Measurements from ENCODE around the gene GMDS.

GMDS gene

DNA sequence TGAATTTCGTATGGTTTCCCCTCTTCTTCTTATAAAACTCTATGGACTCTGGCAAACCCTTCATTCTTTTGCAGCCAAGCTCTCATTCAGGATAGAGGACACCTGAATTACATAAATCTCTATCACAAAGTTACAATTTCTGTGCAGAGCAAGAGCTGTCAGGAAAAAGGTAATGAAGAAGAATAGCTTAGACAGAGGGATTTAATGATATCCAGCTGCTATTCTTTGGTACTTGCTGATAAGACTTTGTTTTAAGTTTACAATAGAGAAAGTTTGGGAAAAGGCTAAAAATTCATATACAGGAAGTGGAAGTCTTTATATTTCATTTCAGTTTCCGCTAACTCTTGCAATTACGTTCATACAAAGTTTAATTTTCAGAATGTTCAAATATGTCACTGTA, 408.7 kb downstream of the GMDS start:
- Histone ChIP-seq H3K4me3 (ENCODE audit: insufficient read depth, low read depth, low read length, poor library complexity, severe bottlenecking) (no peak overlapping the region), H3K27me3 (replicated peaks; ENCODE audit: control insufficient read depth, insufficient read depth, low read length, poor library complexity, severe bottlenecking) (no peaks in the 10 kb centered on the region), H3K9me3 (ENCODE audit: control insufficient read depth, low read length) (no peaks in the 10 kb centered on the region), H3K36me3 (ENCODE audit: control insufficient read depth, insufficient read depth, low read length) (no peaks in the 10 kb centered on the region), H3K27ac (ENCODE audit: insufficient read depth, low read length, poor library complexity, severe bottlenecking) (no peak overlapping the region), H3K4me1 (ENCODE audit: control insufficient read depth, insufficient read depth, low read length, poor library complexity, severe bottlenecking) (no peaks in the 10 kb centered on the region)
- no peak for DNase-seq

DNA sequence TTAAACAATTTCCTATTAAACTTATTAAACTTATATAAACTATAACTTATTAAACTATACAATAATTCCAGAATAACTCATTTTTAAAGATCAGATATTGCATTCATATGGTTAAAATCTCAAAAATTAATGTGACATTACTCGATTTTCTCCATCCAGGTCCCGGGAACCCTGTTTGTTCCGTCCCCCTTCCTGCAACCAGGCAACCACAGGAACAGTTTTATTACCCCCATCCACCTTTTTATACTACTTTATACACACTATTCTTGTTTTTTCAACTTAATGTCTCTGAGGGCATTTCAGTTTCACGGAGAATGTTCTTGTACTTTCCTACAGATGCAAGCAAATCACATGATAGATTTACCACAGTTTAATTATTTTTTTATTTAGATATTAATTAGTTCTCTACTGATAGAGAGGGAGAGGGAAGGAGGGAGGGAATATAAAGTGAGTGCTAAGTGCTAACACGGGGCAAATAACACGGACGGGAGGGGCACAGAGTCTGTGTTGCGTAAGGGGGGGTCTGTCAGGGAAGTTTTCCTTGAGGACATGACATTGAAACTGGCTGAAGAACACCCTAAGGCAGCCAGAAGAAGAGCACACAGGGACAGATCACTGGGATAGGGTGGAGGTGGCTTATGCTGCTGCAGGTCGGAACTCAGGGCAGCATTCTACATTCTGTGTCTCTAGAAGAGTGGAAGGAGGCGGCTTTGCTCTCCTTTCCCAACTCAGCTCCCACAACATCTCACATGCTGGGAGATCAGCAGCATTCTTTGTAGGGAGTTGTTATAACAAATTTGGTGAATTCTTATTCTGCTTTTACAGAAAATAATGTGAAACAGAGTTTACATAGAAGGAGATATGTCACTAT, 410.5 kb downstream of the GMDS start:
- Histone ChIP-seq H3K27me3 (replicated peaks; ENCODE audit: control insufficient read depth, insufficient read depth, low read length, poor library complexity, severe bottlenecking) (no peaks in the 10 kb centered on the region), H3K36me3 (ENCODE audit: control insufficient read depth, insufficient read depth, low read length) (no peaks in the 10 kb centered on the region), H3K27ac (ENCODE audit: insufficient read depth, low read length, poor library complexity, severe bottlenecking) (no peak overlapping the region), H3K4me3 (ENCODE audit: insufficient read depth, low read depth, low read length, poor library complexity, severe bottlenecking) (no peak overlapping the region), H3K9me3 (ENCODE audit: control insufficient read depth, low read length) (no peaks in the 10 kb centered on the region), H3K4me1 (ENCODE audit: control insufficient read depth, insufficient read depth, low read length, poor library complexity, severe bottlenecking) (no peaks in the 10 kb centered on the region)
- no peak for DNase-seq

GRCh38 chr6:1834207-1834606, 411.2 kb downstream of the GMDS start:
- Histone ChIP-seq H3K4me3 (ENCODE audit: insufficient read depth, low read depth, low read length, poor library complexity, severe bottlenecking) (no peak overlapping the region), H3K27ac (ENCODE audit: insufficient read depth, low read length, poor library complexity, severe bottlenecking) (no peak overlapping the region), H3K27me3 (replicated peaks; ENCODE audit: control insufficient read depth, insufficient read depth, low read length, poor library complexity, severe bottlenecking) (no peaks in the 10 kb centered on the region), H3K36me3 (ENCODE audit: control insufficient read depth, insufficient read depth, low read length) (no peaks in the 10 kb centered on the region), H3K4me1 (ENCODE audit: control insufficient read depth, insufficient read depth, low read length, poor library complexity, severe bottlenecking) (no peaks in the 10 kb centered on the region), H3K9me3 (ENCODE audit: control insufficient read depth, low read length) (no peaks in the 10 kb centered on the region)
- no peak for DNase-seq

DNA sequence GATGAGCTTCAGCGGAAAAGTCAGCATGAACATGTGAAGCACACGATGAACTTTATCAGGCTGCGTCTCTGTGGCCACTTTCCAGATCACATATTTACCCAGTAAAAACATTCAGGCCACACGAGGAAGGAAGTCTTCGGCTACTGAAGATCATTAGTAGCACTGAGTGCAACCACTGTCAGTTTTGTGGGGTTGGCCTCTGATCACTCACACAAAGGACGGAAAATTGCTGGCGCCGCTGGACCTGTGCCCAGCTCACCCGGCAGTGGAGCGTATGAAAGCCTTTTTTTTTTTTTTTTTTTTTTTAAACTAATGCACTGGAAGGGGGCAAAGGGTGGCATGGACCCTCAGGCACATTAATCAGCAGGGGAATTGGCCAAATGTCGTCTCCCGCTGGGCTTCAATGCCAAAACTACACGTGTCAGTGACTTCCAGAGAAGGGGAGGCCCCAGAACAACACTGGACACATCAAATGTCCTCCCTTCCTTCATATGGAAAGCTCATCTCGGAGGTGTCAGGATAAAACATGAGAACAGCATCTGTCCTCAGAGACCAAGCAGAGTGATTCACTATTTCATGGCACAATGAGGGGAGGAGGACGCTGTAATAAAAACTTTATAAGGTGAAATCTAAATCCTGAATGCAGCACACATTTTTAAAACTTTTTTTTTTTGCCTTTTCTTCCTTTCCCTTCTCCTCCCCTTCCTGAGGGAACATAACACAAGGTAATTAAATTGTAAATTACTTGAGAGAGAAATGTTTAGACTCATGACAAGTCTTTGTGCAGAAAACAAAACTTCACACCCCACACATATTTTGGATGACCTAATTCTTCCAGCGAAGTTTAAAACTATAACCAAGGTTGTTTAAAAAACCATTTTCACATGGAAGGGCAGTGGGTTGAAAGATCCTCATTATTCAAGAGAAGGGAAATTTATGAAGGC, 412.3 kb downstream of the GMDS start:
- Histone ChIP-seq H3K4me3 (ENCODE audit: insufficient read depth, low read depth, low read length, poor library complexity, severe bottlenecking) (no peak overlapping the region), H3K27ac (ENCODE audit: insufficient read depth, low read length, poor library complexity, severe bottlenecking) (no peak overlapping the region), H3K36me3 (ENCODE audit: control insufficient read depth, insufficient read depth, low read length) (no peaks in the 10 kb centered on the region), H3K27me3 (replicated peaks; ENCODE audit: control insufficient read depth, insufficient read depth, low read length, poor library complexity, severe bottlenecking) (no peaks in the 10 kb centered on the region), H3K9me3 (ENCODE audit: control insufficient read depth, low read length) (peaks cover 6% of the 10 kb centered on the region), H3K4me1 (ENCODE audit: control insufficient read depth, insufficient read depth, low read length, poor library complexity, severe bottlenecking) (no peaks in the 10 kb centered on the region)
- no peak for DNase-seq

GRCh38 chr6:1832358-1832757, 413.0 kb downstream of the GMDS start:
- DNase-seq, result no peak
- Histone ChIP-seq H3K4me3 (ENCODE audit: insufficient read depth, low read depth, low read length, poor library complexity, severe bottlenecking) (no peak overlapping the region), H3K27ac (ENCODE audit: insufficient read depth, low read length, poor library complexity, severe bottlenecking) (no peak overlapping the region), H3K4me1 (ENCODE audit: control insufficient read depth, insufficient read depth, low read length, poor library complexity, severe bottlenecking) (no peaks in the 10 kb centered on the region), H3K27me3 (replicated peaks; ENCODE audit: control insufficient read depth, insufficient read depth, low read length, poor library complexity, severe bottlenecking) (no peaks in the 10 kb centered on the region), H3K9me3 (ENCODE audit: control insufficient read depth, low read length) (peaks cover 8% of the 10 kb centered on the region), H3K36me3 (ENCODE audit: control insufficient read depth, insufficient read depth, low read length) (no peaks in the 10 kb centered on the region)

DNA sequence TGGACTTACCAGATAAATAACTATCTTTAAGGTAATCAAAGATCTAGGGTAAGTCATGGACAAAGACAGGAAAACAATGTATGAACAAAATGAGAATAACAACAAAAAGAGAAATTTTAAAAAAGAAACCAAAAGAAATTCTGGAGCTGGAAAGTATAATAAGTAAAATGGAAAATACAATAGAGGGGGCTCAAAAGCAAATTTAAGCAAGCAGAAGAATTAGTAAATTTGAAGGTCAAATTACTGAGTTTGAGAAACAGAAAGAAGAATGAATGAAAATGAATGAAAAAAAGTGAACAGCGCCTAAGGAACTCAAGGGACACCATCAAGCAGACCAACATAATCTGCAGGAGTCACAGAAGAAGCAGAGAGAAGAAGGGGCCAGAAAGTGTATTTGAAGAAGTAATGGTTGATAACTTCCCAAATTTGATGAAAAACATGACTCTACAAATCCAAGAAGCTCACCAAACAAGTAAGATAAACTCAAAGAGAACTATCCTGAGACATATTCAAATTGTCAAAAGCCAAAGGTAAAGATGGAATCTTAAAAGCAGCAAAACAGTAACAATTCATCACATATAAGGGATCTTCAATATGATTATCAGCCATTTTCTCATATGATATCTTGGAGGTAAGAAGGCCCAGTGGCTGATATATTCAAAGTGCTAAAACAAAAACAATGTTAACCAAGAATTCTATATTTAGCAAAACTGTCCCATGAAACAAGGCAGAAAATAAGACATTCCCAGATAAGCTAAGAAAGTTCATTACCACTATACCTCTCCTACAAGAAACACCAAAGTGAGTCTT, 417.2 kb downstream of the GMDS start:
- Histone ChIP-seq H3K36me3 (ENCODE audit: control insufficient read depth, insufficient read depth, low read length) (no peaks in the 10 kb centered on the region), H3K4me1 (ENCODE audit: control insufficient read depth, insufficient read depth, low read length, poor library complexity, severe bottlenecking) (no peaks in the 10 kb centered on the region), H3K27me3 (replicated peaks; ENCODE audit: control insufficient read depth, insufficient read depth, low read length, poor library complexity, severe bottlenecking) (no peaks in the 10 kb centered on the region), H3K27ac (ENCODE audit: insufficient read depth, low read length, poor library complexity, severe bottlenecking) (no peak overlapping the region), H3K9me3 (ENCODE audit: control insufficient read depth, low read length) (peaks cover 8% of the 10 kb centered on the region), H3K4me3 (ENCODE audit: insufficient read depth, low read depth, low read length, poor library complexity, severe bottlenecking) (no peak overlapping the region)
- no peak for DNase-seq

DNA sequence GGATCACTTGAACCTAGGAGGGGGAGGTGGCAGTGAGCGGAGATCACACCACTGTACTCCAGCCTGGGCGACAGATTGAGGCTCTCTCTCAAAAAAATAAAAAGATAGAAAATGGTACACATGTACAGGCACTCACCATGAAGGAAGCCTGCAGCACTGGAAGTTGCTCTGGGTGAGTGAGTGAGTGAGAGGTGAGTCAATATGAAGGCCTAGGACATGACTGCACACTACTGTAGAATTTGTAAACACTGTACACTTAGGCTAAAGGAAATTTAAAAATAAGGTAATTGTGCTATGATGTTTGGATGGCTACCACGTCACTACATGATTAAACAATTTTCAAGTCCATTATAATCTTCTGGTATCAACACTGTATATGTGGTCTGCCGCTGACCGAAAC, 419.5 kb downstream of the GMDS start:
- DNase-seq, result no peak
- H3K9me3 ChIP-seq (ENCODE audit: control insufficient read depth, low read length), result peaks cover 8% of the 10 kb centered on the region
- no peak overlapping the region for H3K27ac ChIP-seq (ENCODE audit: insufficient read depth, low read length, poor library complexity, severe bottlenecking)
- H3K4me1 ChIP-seq (ENCODE audit: control insufficient read depth, insufficient read depth, low read length, poor library complexity, severe bottlenecking), result no peaks in the 10 kb centered on the region
- no peaks in the 10 kb centered on the region for H3K27me3 ChIP-seq (replicated peaks; ENCODE audit: control insufficient read depth, insufficient read depth, low read length, poor library complexity, severe bottlenecking)
- no peaks in the 10 kb centered on the region for H3K36me3 ChIP-seq (ENCODE audit: control insufficient read depth, insufficient read depth, low read length)
- no peak overlapping the region for H3K4me3 ChIP-seq (ENCODE audit: insufficient read depth, low read depth, low read length, poor library complexity, severe bottlenecking)

DNA sequence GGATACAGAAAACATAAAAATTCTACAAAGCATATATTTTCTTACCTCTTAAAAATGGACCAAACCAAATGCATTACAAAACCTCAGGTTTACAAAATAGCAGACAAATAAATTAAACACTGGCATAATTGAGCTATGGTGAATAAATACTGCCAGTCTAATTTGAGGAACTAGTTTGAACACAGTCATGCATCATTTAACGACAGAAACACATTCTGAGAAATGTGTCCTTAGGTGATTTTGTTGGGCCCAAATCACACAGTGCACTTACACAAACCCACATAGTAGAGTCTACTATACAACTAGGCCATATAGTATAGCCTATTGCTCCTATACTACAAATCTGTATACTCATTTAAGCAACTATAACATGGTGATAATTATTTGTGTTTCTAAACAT, 420.1 kb downstream of the GMDS start:
- peaks cover 8% of the 10 kb centered on the region for H3K9me3 ChIP-seq (ENCODE audit: control insufficient read depth, low read length)
- H3K36me3 ChIP-seq (ENCODE audit: control insufficient read depth, insufficient read depth, low read length), result no peaks in the 10 kb centered on the region
- no peak for DNase-seq

DNA sequence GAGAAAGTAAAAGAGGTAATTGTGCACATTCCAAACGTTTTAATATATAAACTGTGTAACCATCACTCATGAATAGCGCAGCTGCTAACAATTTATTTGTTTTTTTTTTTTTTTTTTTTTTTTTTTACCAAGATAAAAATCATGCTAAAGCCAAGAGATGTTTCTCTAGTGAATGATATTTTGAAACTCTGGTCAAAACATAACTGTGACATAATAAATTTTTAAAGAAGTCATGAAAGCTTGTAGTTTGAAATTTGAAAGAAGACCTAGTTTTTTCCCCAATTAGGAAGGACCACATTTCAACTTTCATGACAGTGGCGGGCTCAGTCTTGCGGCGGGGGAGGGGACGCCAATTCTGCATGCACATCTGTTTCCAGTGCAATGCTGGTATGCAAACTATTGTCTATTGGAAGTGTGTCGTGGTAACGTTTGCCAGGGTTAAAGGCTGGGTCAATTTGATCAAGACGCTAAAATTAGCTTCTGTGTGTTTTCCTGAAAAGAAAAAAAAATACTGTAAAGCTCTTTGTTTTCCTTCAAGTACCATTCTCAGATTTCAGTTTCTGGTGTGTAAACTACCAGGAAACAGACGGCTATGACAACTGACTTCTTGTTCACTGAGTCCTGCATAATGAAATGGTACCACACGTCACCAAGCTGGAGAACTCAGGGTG, 423.8 kb downstream of the GMDS start:
- H3K36me3 ChIP-seq (ENCODE audit: control insufficient read depth, insufficient read depth, low read length), result no peaks in the 10 kb centered on the region
- H3K4me3 ChIP-seq (ENCODE audit: insufficient read depth, low read depth, low read length, poor library complexity, severe bottlenecking), result no peak overlapping the region
- no peaks in the 10 kb centered on the region for H3K4me1 ChIP-seq (ENCODE audit: control insufficient read depth, insufficient read depth, low read length, poor library complexity, severe bottlenecking)
- H3K27ac ChIP-seq (ENCODE audit: insufficient read depth, low read length, poor library complexity, severe bottlenecking), result no peak overlapping the region
- no peaks in the 10 kb centered on the region for H3K9me3 ChIP-seq (ENCODE audit: control insufficient read depth, low read length)
- no peaks in the 10 kb centered on the region for H3K27me3 ChIP-seq (replicated peaks; ENCODE audit: control insufficient read depth, insufficient read depth, low read length, poor library complexity, severe bottlenecking)
- no peak for DNase-seq

More for the DNA sequence above, 420.1 kb downstream of the GMDS start:
- Histone ChIP-seq H3K4me3 (ENCODE audit: insufficient read depth, low read depth, low read length, poor library complexity, severe bottlenecking) (no peak overlapping the region), H3K27me3 (replicated peaks; ENCODE audit: control insufficient read depth, insufficient read depth, low read length, poor library complexity, severe bottlenecking) (no peaks in the 10 kb centered on the region), H3K27ac (ENCODE audit: insufficient read depth, low read length, poor library complexity, severe bottlenecking) (no peak overlapping the region), H3K4me1 (ENCODE audit: control insufficient read depth, insufficient read depth, low read length, poor library complexity, severe bottlenecking) (no peaks in the 10 kb centered on the region)
